ENCODE measurements around the gene HSPA9.

DNA sequence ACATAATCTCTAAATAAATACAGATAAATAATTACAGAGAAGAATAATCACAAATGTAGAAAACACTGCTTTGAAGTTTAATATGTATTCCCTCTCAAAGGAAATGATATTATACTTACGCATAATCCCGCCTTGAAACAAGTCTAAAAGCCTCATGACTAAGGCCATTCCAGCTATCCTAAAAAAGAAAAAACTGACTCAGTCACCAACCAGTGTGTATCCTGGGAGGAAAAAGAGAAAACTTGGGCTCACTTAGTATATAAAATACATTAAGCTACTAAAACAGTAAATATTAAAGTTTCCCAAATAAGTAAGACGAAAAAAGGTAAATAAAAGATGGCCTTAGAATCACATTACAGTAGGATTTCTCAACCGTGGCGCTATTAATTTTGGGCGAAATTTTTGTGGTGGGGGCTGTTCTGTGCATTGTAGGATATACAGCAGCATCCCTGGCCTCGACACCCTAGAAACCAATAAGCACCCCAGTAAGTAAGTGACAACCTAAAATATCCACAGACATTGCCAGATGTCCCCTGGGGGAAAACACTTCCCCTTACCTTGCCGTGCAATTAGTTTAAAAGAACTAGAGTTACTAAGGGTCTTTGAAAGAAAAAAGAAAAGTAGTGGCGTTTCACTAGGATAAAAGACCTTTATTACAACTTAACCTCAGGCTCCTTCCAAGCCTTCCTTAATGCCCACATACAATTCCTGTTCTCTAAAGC is 1.1 kb downstream of the HSPA9 start:
- TF ChIP-seq CTCF (IDR thresholded peaks at IDR 0.05) (no peak), POLR2AphosphoS5 (IDR thresholded peaks at IDR 0.05) (no peak)

Measured in transverse colon (tissue), 4 donors.